HCT116 (cell line): Measurements from ENCODE around the gene ZNF785. TPM values are rescaled to one million over a fixed set of nuclear protein-coding genes. Genes with fewer than 3 reads are reported as not detected.

Experiments
- ATAC-seq: fragments of 200-7000 bp; cut with Tn5 transposase; 2 replicates; pipeline ENCODE4 v1.9.1; 2020; ENCODE audit warnings: mild to moderate bottlenecking, moderate library complexity
- BruUV-seq: library from RNA; stranded (reverse); fragments of 400-500 nt; replicated peaks from 2 replicates; lab custom pipeline; 2021; lab: Mats Ljungman, UMichigan
- CTCF ChIA-PET: fragments of 300-600 bp; sonication (Branson Sonifier 250); formaldehyde crosslinking; loops from one replicate; lab custom pipeline; 2021; ENCODE audit warnings: antibody characterized with exemption; lab: Charles Lee
- POLR2A ChIA-PET: fragments of 300-600, 350-600 bp; sonication (Branson Sonifier 250); formaldehyde crosslinking; loops from one replicate; lab custom pipeline; 2021; ENCODE audit warnings: antibody characterized with exemption; lab: Charles Lee
- RAD21 ChIA-PET, 2 experiments: fragments of 300-600 bp; sonication (Branson Sonifier 250); formaldehyde crosslinking; loops; one replicate each; lab custom pipeline; 2023; ENCODE audit warnings: low total read pairs in 2 of 2; ENCODE audit not compliant: uncharacterized antibody in 2 of 2, unreplicated experiment in 2 of 2, low non-redundant PET in 1 of 2; lab: Charles Lee
- DNase-seq: peaks from one replicate; pipeline ENCODE4 v3.0.0-alpha.2; 2010; ENCODE audit warnings: low read depth, low spot score
- H2AFZ ChIP-seq: fragments of 200-600 bp; shearing (Covaris generic), sonication (generic); 2 replicates; pipeline ENCODE4 v1.6.1; 2017; ENCODE audit warnings: low read depth, mixed run types, mixed read lengths, antibody characterized with exemption, low read length; ENCODE audit not compliant: poor library complexity, severe bottlenecking
- H3K27ac ChIP-seq: 2 replicates; pipeline ENCODE4 v1.5.1; 2012; ENCODE audit warnings: low read depth, low read length
- H3K27me3 ChIP-seq: fragments of 200-600 bp; sonication (generic); 2 replicates; pipeline ENCODE4 v1.6.1; 2016; ENCODE audit warnings: mixed run types, low read length, mixed read lengths; ENCODE audit not compliant: insufficient read depth
- H3K36me3 ChIP-seq, 2 experiments: fragments of 200-500 bp in 1 of 2; fragments of 200-600 bp in 1 of 2; sonication (Bioruptor generic) in 1 of 2; sonication (generic) in 1 of 2; 2 replicates each; pipeline versions ENCODE4 v1.5.1 to v1.6.1; 2014 to 2016; ENCODE audit warnings: low read length in 2 of 2, inconsistent platforms in 1 of 2, mixed read lengths in 1 of 2, mixed run types in 1 of 2; ENCODE audit not compliant: insufficient read depth in 2 of 2, control insufficient read depth in 1 of 2
- H3K4me1 ChIP-seq, 2 experiments: fragments of 200-600 bp in 1 of 2; sonication (generic) in 1 of 2; 2 replicates each; pipeline versions ENCODE4 v1.5.1 to v1.6.1; 2012 to 2017; ENCODE audit warnings: low read length in 2 of 2, inconsistent platforms in 1 of 2, mild to moderate bottlenecking in 1 of 2, mixed read lengths in 1 of 2, mixed run types in 1 of 2, moderate library complexity in 1 of 2; ENCODE audit not compliant: insufficient read depth in 2 of 2, control insufficient read depth in 1 of 2
- H3K4me2 ChIP-seq: fragments of 200-600 bp; sonication (generic); 2 replicates; pipeline ENCODE4 v1.6.1; 2017; ENCODE audit warnings: mixed run types, low read length, mixed read lengths
- H3K4me3 ChIP-seq, 2 experiments: fragments of 200-600 bp in 1 of 2; sonication (generic) in 1 of 2; replicated peaks in 1 of 2; 2 replicates each; pipeline ENCODE4 v1.5.1; 2011 to 2016; ENCODE audit warnings: low read length in 2 of 2, control low read depth in 1 of 2, low read depth in 1 of 2, mild to moderate bottlenecking in 1 of 2, mixed read lengths in 1 of 2, mixed run types in 1 of 2
- H3K79me2 ChIP-seq: fragments of 200-600 bp; sonication (generic); 2 replicates; pipeline ENCODE4 v1.6.1; 2017; ENCODE audit warnings: mild to moderate bottlenecking, mixed run types, low read length, moderate library complexity, mixed read lengths; ENCODE audit not compliant: insufficient read depth
- H3K9ac ChIP-seq: fragments of 200-600 bp; sonication (generic); 2 replicates; pipeline ENCODE4 v1.6.1; 2016; ENCODE audit warnings: low read length, mixed read lengths
- H3K9me2 ChIP-seq: fragments of 200-600 bp; sonication (generic), shearing (Covaris generic); 2 replicates; pipeline ENCODE4 v1.6.1; 2017; ENCODE audit warnings: mixed run types, mild to moderate bottlenecking, moderate library complexity; ENCODE audit not compliant: insufficient read depth
- H3K9me3 ChIP-seq, 2 experiments: fragments of 200-500 bp in 1 of 2; fragments of 200-600 bp in 1 of 2; sonication (Bioruptor generic) in 1 of 2; sonication (generic) in 1 of 2; 2 replicates each; pipeline ENCODE4 v1.6.1; 2014 to 2017; ENCODE audit warnings: low read length in 2 of 2, mixed read lengths in 2 of 2, inconsistent platforms in 1 of 2, low read depth in 1 of 2, mild to moderate bottlenecking in 1 of 2, mixed run types in 1 of 2, moderate library complexity in 1 of 2; ENCODE audit not compliant: control insufficient read depth in 1 of 2, insufficient read depth in 1 of 2
- H4K20me1 ChIP-seq: fragments of 200-600 bp; sonication (generic), shearing (Covaris generic); 2 replicates; pipeline ENCODE4 v1.6.1; 2017; ENCODE audit warnings: mixed run types, mild to moderate bottlenecking, moderate library complexity; ENCODE audit not compliant: insufficient read depth
- CBX3 ChIP-seq: IDR thresholded peaks from 2 replicates; pipeline ENCODE4 v1.6.1; 2012; ENCODE audit warnings: low read depth
- CTCF ChIP-seq, 3 experiments: fragments of 200-600 bp in 1 of 3; sonication (generic) in 1 of 3; IDR thresholded peaks in 2 of 3; conservative IDR thresholded peaks in 1 of 3; 2 replicates each; pipeline ENCODE4 v1.5.1; 2012 to 2017; ENCODE audit warnings: low read depth in 2 of 3, low read length in 2 of 3, antibody characterized with exemption in 1 of 3, borderline replicate concordance in 1 of 3, control low read depth in 1 of 3, mild to moderate bottlenecking in 1 of 3, mixed read lengths in 1 of 3, mixed run types in 1 of 3, moderate library complexity in 1 of 3; ENCODE audit not compliant: insufficient read depth in 1 of 3
- FOSL1 ChIP-seq: IDR thresholded peaks from 2 replicates; pipeline ENCODE4 v1.6.1; 2012; ENCODE audit warnings: low read depth
- JUND ChIP-seq: IDR thresholded peaks from 2 replicates; pipeline ENCODE4 v1.6.1; 2012
- POLR2A ChIP-seq: IDR thresholded peaks from 2 replicates; pipeline ENCODE4 v1.7.0; 2011; ENCODE audit warnings: borderline replicate concordance; ENCODE audit not compliant: insufficient read depth, insufficient read length; ENCODE audit errors: extremely low read depth
- TCF7L2 ChIP-seq: IDR thresholded peaks from 2 replicates; pipeline ENCODE4 v1.7.0; 2011; ENCODE audit warnings: borderline replicate concordance, inconsistent platforms; ENCODE audit not compliant: insufficient read depth, insufficient read length; ENCODE audit errors: extremely low read depth
- ZBTB33 ChIP-seq: IDR thresholded peaks from 2 replicates; pipeline ENCODE4 v1.6.1; 2011; ENCODE audit warnings: mild to moderate bottlenecking, low read length, moderate library complexity; ENCODE audit not compliant: insufficient replicate concordance; ENCODE audit errors: extremely low read depth
- ZNF274 ChIP-seq: fragments of 200-500 bp; sonication (Bioruptor generic); IDR thresholded peaks from 2 replicates; pipeline ENCODE4 v1.6.1; 2014; ENCODE audit warnings: mild to moderate bottlenecking, low read depth, low read length, inconsistent platforms
- intact Hi-C: fragments of 100-400 bp; cut with micrococcal nuclease; formaldehyde crosslinking; loops from 2 replicates; pipeline ENCODE4 v1.10.0; 2022
- total RNA-seq: library from RNA; stranded (reverse); gene quantifications from one replicate; pipeline ENCODE4 v1.2.1, GENCODE V29; 2021; ENCODE audit not compliant: unreplicated experiment

Gene ZNF785
- total RNA-seq, 1 experiment from 2014 or later, result 0.15 TPM

GRCh38 chr16:30569281-30569680 lies 16.2 kb downstream of the ZNF785 start:
- no peak overlapping the region for H3K4me2 ChIP-seq
- no peaks in the 10 kb centered on the region for H3K9me3 ChIP-seq
- BruUV-seq, result no TSS peak
- no peak overlapping the region for H2AFZ ChIP-seq
- TF ChIP-seq CBX3 (no peak), FOSL1 (no peak), POLR2A (no peak), ZNF274 (no peak), ZBTB33 (no peak), JUND (no peak)
- ChIA-PET RAD21 (no interaction called here), POLR2A (no interaction called here), CTCF (no interaction called here)
- H3K4me1 ChIP-seq, result peaks cover 9 to 28% of the 10 kb centered on the region in 2 experiments; a peak in 3 of 4 replicates
- H3K27me3 ChIP-seq, result no peaks in the 10 kb centered on the region
- no peak overlapping the region for H3K4me3 ChIP-seq
- H4K20me1 ChIP-seq, result no peaks in the 10 kb centered on the region
- no peaks in the 10 kb centered on the region for H3K9me2 ChIP-seq
- DNase-seq (no peak), ATAC-seq (no peak)
- no peak overlapping the region for H3K27ac ChIP-seq
- no peaks in the 10 kb centered on the region for H3K36me3 ChIP-seq
- intact Hi-C loops, result no loop called here
- H3K79me2 ChIP-seq, result no peaks in the 10 kb centered on the region
- H3K9ac ChIP-seq, result no peak overlapping the region

- RAD21 ChIA-PET, result interaction anchor here in 1 of 2 experiments (0.7 kb wide), 1 partner anchor 41 kb away, joined by 6 read pairs; no protein-coding TSS in a partner anchor
- no peak overlapping the region for H3K4me2 ChIP-seq
These were observed 17.4 kb downstream of the ZNF785 start for GRCh38 chr16:30567991-30568638.

More at GRCh38 chr16:30567991-30568638, 17.4 kb downstream of the ZNF785 start:
- H3K9me3 ChIP-seq, result no peaks in the 10 kb centered on the region
- DNase-seq (no peak), ATAC-seq (no peak)
- H3K27ac ChIP-seq, result no peak overlapping the region
- no peaks in the 10 kb centered on the region for H3K36me3 ChIP-seq
- no peak for TF ChIP-seq CTCF (IDR thresholded peaks at IDR 0.05 in 2 of 3, conservative IDR thresholded peaks at IDR 0.05 in 1 of 3; ENCODE audit: borderline replicate concordance in 1 of 3, insufficient read depth in 1 of 3, low read depth in 2 of 3, low read length in 2 of 3)
- no peak for TF ChIP-seq TCF7L2
- TF ChIP-seq, all 23 proteins: peak for 0
- intact Hi-C loops, result no loop called here
- Histone ChIP-seq H3K27me3 (no peaks in the 10 kb centered on the region), H2AFZ (no peak overlapping the region), H3K4me3 (no peak overlapping the region), H3K4me1 (peaks cover 7 to 24% of the 10 kb centered on the region in 2 experiments; a peak in 3 of 4 replicates), H3K9ac (no peak overlapping the region), H4K20me1 (no peaks in the 10 kb centered on the region), H3K9me2 (no peaks in the 10 kb centered on the region), H3K79me2 (no peaks in the 10 kb centered on the region)
- CTCF ChIA-PET, result no interaction called here
- BruUV-seq, result no TSS peak
- POLR2A ChIA-PET, result no interaction called here
